Spleen (tissue), 11 donors: ENCODE measurements around the gene AIF1L. TPM values are rescaled to one million over a fixed set of nuclear protein-coding genes. Genes with fewer than 3 reads are reported as not detected.

Experiments used
- DNase-seq: peaks from one replicate; pipeline ENCODE4 v3.0.0-alpha.2; 2020
- H3K27ac ChIP-seq, 8 donors: fragments of 200-600 bp; sonication (generic) in 7 of 8; 1 replicate in 4 of 8; 2 replicates in 4 of 8; pipeline versions ENCODE4 v1.5.0 to v1.8.0; 2016 to 2021; ENCODE audit warnings: inconsistent platforms in 4 of 8, mild to moderate bottlenecking in 4 of 8, moderate library complexity in 1 of 8
- H3K27me3 ChIP-seq, 7 donors: fragments of 200-600 bp; sonication (generic) in 6 of 7; replicated peaks in 1 of 7; 1 replicate in 4 of 7; 2 replicates in 3 of 7; pipeline versions ENCODE4 v1.5.0 to v1.8.0; 2016 to 2021; ENCODE audit warnings: inconsistent platforms in 3 of 7, mild to moderate bottlenecking in 1 of 7
- H3K36me3 ChIP-seq, 6 donors: fragments of 200-600 bp; sonication (generic) in 5 of 6; 1 replicate in 4 of 6; 2 replicates in 2 of 6; pipeline versions ENCODE4 v1.5.0 to v1.8.0; 2016 to 2021; ENCODE audit warnings: inconsistent platforms in 2 of 6
- H3K4me1 ChIP-seq, 6 donors: fragments of 200-600 bp; sonication (generic) in 5 of 6; 1 replicate in 3 of 6; 2 replicates in 3 of 6; pipeline versions ENCODE4 v1.5.0 to v1.8.0; 2016 to 2021; ENCODE audit warnings: inconsistent platforms in 3 of 6
- H3K4me3 ChIP-seq, 8 donors: fragments of 200-600 bp; sonication (generic) in 7 of 8; 1 replicate in 4 of 8; 2 replicates in 4 of 8; pipeline versions ENCODE4 v1.5.0 to v1.8.0; 2016 to 2021; ENCODE audit warnings: inconsistent platforms in 4 of 8, mild to moderate bottlenecking in 4 of 8, moderate library complexity in 2 of 8
- H3K9me3 ChIP-seq, 8 donors: fragments of 200-600 bp; sonication (generic) in 7 of 8; 1 replicate in 4 of 8; 2 replicates in 4 of 8; pipeline versions ENCODE4 v1.5.0 to v1.8.0; 2016 to 2021; ENCODE audit warnings: inconsistent platforms in 4 of 8
- CTCF ChIP-seq, 11 experiments: fragments of 200-600 bp in 7 of 11; fragments of 450-650 bp in 4 of 11; sonication (generic) in 4 of 11; IDR thresholded peaks in 8 of 11; conservative IDR thresholded peaks in 3 of 11; 1 replicate in 7 of 11; 2 replicates in 4 of 11; pipeline versions ENCODE4 v1.4.0 to v1.8.0; 2016 to 2021; ENCODE audit warnings: antibody characterized with exemption in 11 of 11, inconsistent platforms in 4 of 11, mild to moderate bottlenecking in 1 of 11
- POLR2A ChIP-seq, 3 donors: fragments of 450-650 bp; IDR thresholded peaks; one replicate each; pipeline ENCODE4 v1.5.1; 2017; ENCODE audit warnings: antibody characterized with exemption in 3 of 3, mild to moderate bottlenecking in 1 of 3
- POLR2AphosphoS5 ChIP-seq, 3 donors: sonication (generic); formaldehyde crosslinking; IDR thresholded peaks; one replicate each; pipeline ENCODE4 v1.5.1; 2017; ENCODE audit warnings: antibody characterized with exemption in 3 of 3
- WGBS, 5 donors: extraction: QIAGEN DNeasy Blood & Tissue Kit in 3 of 5; methylation state at CpG; one replicate each; pipeline versions ENCODE4 v1.1.5 to v1.1.7; 2013 to 2018; 5-methylcytosine and 5-hydroxymethylcytosine counted together
- intact Hi-C: fragments of 100-400 bp; cut with DNase I; formaldehyde crosslinking; loops from one replicate; pipeline ENCODE4 v1.15.0; 2023; ENCODE audit warnings: low total_unique reads
- polyA plus RNA-seq, 3 donors: library from polyadenylated mRNA; stranded (reverse); fragments of 200-250 nt; gene quantifications; one replicate each; pipeline ENCODE4 v1.2.1, GENCODE V29; 2013
- small RNA-seq, 4 donors: library from RNA; depleted of rRNA; stranded (forward); fragments of <200 nt; gene quantifications; one replicate each; pipeline ENCODE3, GENCODE V24; 2016
- total RNA-seq, 7 donors: library from RNA; depleted of rRNA in 3 of 7; stranded (reverse); fragments of >200 nt in 3 of 7; fragmentation: NEBNext Ultra II Directional in 4 of 7; extraction: Animal tissue kit (Norgen Biotek cat#: 25700) in 4 of 7; gene quantifications; one replicate each; pipeline versions ENCODE4 v1.1.0 to v1.2.1, GENCODE V29; 2016 to 2021
- donor health status: healthy with polysubstance abuse.
- donor health status: DM: no; HTN: no; CAD: no; lungs with moderate emphysema.
- donor health status: DM: no; HTN: no; CAD: no.
- donor health status: Bipolar disorder and iron deficiency.
- donor health status: healthy.
- donor health status: DM: no; HTN: no; CAD: no.
- donor health status: DM: yes; HTN: yes; CAD: no.

The AIF1L gene
- total and polyA plus RNA-seq, 10 donors = 47.4 to 596 (median 240) TPM

GRCh38 chr9:131167936-131168335 is 71.6 kb downstream of the AIF1L start:
- intact Hi-C loops = no loop called here
- 89 to 100% (median 95%) methylated on average over 4 of the region's 4 CpGs for WGBS, 5 donors
- DNase-seq = no peak
- Histone ChIP-seq H3K27ac (no peak overlapping the region), H3K9me3 (no peaks in the 10 kb centered on the region), H3K4me1 (no peaks in the 10 kb centered on the region), H3K36me3 (peaks cover 1 to 92% (median 54%) of the 10 kb centered on the region in 6 donors), H3K4me3 (no peak overlapping the region), H3K27me3 (no peaks in the 10 kb centered on the region)
- no peak for TF ChIP-seq POLR2A (IDR thresholded peaks at IDR 0.05)
- TF ChIP-seq CTCF (IDR thresholded peaks at IDR 0.05 in 8 of 11, conservative IDR thresholded peaks at IDR 0.05 in 3 of 11) = no peak
- no peak for TF ChIP-seq POLR2AphosphoS5 (IDR thresholded peaks at IDR 0.05)

GRCh38 chr9:131169563-131170240 is 73.4 kb downstream of the AIF1L start:
- no peaks in the 10 kb centered on the region for H3K4me1 ChIP-seq
- H3K27me3 ChIP-seq = no peaks in the 10 kb centered on the region
- TF ChIP-seq CTCF (IDR thresholded peaks at IDR 0.05 in 8 of 11, conservative IDR thresholded peaks at IDR 0.05 in 3 of 11) (no peak), POLR2A (IDR thresholded peaks at IDR 0.05) (no peak), POLR2AphosphoS5 (IDR thresholded peaks at IDR 0.05) (no peak)
- DNase-seq = no peak
- H3K4me3 ChIP-seq = no peak overlapping the region
- intact Hi-C loops = no loop called here
- H3K36me3 ChIP-seq = peaks cover 0 to 91% (median 47%) of the 10 kb centered on the region in 6 donors
- WGBS, 5 donors = 88 to 91% (median 90%) methylated on average over 7 of the region's 7 CpGs
- H3K27ac ChIP-seq = no peak overlapping the region
- no peaks in the 10 kb centered on the region for H3K9me3 ChIP-seq

Small RNA genes lying within 50 kb of the gene (small RNA-seq; reads per million reads assigned to genes)
- gene RNU6-881P = 0 reads per million in 4 donors

Other genes starting within 250 kb of the AIF1L start
- not detected for gene QRFP, start 199.7 kb upstream of the AIF1L start, total RNA-seq
- under 1 TPM in 2 of 3 donors, not detected in 1; 0.13 to 0.16 TPM for gene QRFP, start 199.7 kb upstream of the AIF1L start, polyA plus RNA-seq
- gene FIBCD1, start 157.3 kb upstream of the AIF1L start, total RNA-seq = under 1 TPM in 4 of 7 donors, not detected in 3; 0.26 to 0.51 (median 0.44) TPM
- gene FIBCD1, start 157.3 kb upstream of the AIF1L start, polyA plus RNA-seq = under 1 TPM; 0.02 to 0.35 (median 0.06) TPM
- 10 to 100 TPM; 11.7 to 79.5 (median 36.2) TPM for gene LAMC3, start 87.4 kb upstream of the AIF1L start, total RNA-seq
- gene LAMC3, start 87.4 kb upstream of the AIF1L start, polyA plus RNA-seq = 10 to 100 TPM in 2 of 3 donors, 1 to 10 TPM in 1; 9.1 to 30.1 (median 20.5) TPM
- 100 to 1,000 TPM in 6 of 7 donors, 10 to 100 TPM in 1; 70.4 to 182 (median 140) TPM for gene NUP214, start 29.1 kb downstream of the AIF1L start, total RNA-seq
- 10 to 100 TPM; 21.4 to 54.7 (median 54.2) TPM for gene NUP214, start 29.1 kb downstream of the AIF1L start, polyA plus RNA-seq
- 10 to 100 TPM; 23.3 to 40.3 (median 32.3) TPM for gene FAM78A, start 180.0 kb downstream of the AIF1L start, total RNA-seq
- 10 to 100 TPM; 17.0 to 26.1 (median 17.4) TPM for gene FAM78A, start 180.0 kb downstream of the AIF1L start, polyA plus RNA-seq
- 1 to 10 TPM; 2.3 to 3.8 (median 3.1) TPM for gene PLPP7, start 193.2 kb downstream of the AIF1L start, total RNA-seq
- gene PLPP7, start 193.2 kb downstream of the AIF1L start, polyA plus RNA-seq = 1 to 10 TPM; 1.1 to 2.1 (median 1.3) TPM